HG03159 (cell line): ENCODE results near the gene KCNQ1.

ENCODE experiments used
- ATAC-seq: cut with Tn5 transposase; IDR thresholded peaks from one replicate; pipeline ENCODE4 v1.9.1; 2021; ENCODE audit warnings: mild to moderate bottlenecking, moderate library complexity; ENCODE audit not compliant: unreplicated experiment

Gene KCNQ1

DNA sequence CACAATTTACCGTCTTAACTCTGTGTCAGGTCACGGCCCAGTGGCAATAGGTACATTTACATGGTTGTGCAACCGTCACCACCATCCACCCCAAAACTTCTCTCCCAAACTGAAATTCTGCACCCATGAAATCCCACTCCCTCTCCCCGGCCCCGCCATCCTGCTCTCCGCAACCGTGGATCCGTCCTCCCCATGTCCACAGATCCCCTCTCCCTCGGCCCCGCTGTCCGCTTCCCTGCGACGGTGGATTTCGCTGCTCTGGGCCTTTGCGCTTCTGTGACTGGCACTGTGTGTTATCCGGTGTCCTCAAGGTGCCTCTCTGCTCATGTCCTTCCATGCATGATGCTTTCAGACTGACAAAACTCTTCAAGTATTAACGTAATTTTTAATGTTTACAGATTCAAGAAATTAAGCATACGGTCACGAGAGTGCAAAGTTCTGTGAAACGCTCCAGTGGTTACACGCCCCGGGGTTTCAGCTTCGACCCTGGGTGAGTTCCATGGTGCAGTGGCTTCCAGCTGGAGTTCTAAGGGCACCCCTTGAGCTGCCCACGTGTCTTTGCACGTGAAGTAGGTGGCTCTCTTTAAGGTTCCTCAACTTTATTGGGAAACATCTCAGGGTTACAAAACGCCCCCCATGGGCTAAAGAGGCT, 76.4 kb downstream of the KCNQ1 start:
- no peak for ATAC-seq

DNA sequence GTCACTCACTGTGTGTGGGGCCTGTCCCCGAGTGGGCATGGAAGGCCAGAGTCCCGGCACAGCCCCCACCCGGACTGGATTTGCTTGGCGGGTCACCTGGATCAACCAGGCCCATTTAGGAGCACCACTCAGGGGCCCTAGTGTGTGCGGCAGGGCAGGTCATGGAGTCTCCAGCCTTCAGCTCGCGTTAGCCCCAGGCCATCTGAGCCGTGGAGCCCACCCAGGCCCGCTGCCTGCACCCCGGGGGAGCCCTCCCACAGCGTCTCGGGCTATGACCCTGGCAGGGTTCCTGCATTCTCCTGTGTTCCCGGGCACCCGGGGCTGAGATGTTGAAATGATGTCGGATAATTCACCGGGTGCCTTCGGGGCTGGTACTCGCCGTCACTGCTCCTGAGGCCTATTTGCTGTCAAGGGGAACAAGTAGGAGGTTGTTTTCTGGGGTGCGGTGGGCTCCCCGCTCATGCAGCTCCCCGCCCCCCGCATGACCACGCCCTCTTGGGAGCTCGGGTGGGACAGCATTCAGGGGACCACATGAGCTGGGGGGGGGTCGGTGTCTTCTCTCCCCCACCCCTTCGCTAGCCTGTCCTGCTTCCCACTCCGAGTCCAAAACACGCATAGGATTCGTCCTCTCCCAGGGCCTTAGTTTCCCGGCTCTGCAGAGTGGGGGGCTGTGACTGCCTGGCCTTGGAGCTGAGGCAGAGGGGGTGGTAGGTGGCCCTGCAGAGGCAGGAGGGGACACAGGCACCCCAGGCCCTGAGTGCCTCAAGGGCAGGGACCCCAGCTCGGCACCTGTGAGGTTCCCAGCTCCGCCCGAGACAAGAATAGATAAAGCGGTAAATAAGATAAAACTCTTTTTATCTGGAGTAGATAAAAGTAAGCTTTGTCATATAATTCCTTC, 77.2 kb downstream of the KCNQ1 start:
- ATAC-seq = no peak

DNA sequence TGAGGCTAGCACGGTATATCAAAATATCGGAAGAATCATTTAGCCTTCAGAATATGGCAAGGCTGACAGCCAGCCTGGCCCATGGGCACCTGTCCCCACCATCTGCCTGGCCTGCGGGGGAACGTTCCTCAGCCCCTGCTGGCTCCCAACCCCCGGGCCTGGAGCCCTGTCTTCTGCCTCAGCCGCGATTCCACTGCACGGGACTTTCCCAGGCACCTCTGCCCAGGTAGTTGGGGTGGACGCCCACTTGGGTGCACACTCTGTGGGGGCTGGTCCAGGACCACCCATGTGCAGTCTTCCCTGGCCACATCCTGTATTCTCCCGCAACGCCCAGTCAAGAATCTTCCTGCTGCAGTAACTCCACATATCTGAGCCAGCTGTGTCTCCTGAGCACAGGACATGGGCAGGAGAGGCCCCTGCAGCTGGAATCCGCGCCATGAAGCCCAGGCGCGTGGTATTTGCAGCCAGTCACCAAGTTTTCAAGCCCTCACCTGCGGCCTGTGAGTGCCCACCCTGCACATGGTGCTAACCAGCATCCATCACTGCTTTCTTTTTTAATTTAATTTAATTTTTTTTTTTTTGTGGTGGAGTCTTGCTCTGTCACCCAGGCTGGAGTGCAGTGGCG, 77.9 kb downstream of the KCNQ1 start:
- no peak for ATAC-seq

DNA sequence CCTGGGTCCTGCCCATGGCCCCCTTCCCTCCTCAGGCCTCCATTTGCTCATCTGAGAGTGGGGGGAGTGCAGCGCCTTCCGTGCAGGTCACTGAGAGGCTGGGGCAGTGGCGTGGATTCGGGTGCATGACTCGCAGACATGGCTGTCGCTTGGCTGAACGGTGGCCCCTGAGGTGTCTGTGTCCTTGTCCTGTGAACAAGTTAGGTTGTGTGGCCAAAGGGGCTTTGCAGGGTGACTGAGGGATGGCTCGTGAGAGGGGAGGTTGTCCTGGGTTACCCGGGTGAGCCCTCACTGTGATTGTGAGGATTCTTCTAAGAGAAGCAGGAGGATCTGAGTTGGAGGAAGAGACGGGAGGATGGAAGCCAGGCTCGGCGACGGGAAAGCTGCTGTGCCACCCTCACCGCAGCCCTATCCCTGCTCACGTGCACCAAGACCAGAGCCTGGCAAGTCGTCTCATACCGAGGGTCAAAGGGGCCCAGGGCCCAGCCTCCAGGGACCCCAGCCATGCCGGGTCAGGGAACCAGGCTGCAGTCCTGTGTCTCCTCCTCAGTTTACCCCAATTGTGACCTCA, 79.1 kb downstream of the KCNQ1 start:
- no peak for ATAC-seq

DNA sequence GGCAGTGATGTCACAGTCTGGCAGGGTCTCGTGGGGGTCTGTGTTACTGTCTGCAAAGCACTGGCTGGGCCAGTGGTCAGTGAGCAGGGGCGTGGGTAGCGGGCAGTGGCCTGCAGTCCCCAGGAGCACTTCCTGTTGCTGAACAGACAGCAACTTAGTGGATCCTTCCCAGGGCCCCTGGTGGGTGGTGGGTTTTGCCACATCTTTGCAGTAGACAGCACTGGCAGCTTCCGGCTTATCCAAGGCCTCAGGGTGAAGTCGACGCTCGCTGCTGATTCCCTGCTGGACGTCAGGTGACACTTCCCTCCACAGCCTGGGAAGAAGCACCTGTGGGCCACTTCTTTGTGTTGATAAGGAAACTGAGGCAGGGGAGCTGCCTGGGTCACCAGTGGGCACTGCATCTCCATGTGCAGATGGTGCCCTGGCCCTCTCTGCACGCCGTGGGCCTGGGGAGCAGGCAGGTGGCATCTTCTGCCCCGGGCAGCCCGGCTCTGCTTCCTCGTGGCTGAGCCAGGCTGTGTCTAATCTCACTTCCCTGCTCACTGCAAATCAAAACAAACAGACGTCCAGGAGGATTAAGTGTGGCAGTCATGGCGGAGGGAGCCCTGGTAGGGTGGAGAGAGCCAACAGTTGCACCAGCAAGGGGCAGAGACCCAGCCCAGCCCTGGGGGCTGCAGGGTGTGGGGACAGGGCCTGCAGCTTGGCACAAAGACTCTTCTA, 79.8 kb downstream of the KCNQ1 start:
- ATAC-seq = no peak

DNA sequence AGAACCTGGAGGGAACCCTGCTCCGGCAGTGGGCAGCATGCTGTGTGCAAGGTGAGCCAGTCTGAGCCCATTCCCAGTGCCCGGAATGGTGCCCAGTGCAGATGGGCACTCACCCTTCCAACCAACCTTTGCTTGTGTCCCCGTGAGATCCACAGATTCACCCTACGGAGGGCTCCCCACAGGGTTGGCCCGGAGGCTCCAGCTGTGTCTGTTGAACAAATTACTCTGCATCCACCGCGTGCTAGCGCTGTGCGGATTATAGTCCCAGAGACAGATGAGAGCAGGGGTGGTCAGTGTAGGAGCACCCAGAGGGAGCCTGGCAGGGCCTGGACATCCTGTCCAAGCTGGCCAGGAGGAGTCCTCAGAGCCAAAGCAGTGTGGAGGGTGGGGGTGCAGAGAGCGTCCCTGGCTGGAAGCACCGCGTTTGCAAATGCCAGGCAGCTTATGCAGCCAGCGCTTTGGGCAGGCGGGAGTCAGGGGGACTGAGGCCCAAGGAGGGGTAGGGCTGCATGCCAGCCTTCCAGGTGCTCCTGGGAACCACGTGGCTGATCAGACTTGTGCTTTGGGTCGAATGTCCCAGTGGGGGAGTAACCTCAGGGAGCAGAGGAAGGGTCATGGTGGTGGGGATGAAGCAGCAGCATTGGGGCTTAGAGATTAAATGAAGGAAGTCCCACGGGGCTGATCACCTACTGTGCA, 80.5 kb downstream of the KCNQ1 start:
- ATAC-seq = no peak

DNA sequence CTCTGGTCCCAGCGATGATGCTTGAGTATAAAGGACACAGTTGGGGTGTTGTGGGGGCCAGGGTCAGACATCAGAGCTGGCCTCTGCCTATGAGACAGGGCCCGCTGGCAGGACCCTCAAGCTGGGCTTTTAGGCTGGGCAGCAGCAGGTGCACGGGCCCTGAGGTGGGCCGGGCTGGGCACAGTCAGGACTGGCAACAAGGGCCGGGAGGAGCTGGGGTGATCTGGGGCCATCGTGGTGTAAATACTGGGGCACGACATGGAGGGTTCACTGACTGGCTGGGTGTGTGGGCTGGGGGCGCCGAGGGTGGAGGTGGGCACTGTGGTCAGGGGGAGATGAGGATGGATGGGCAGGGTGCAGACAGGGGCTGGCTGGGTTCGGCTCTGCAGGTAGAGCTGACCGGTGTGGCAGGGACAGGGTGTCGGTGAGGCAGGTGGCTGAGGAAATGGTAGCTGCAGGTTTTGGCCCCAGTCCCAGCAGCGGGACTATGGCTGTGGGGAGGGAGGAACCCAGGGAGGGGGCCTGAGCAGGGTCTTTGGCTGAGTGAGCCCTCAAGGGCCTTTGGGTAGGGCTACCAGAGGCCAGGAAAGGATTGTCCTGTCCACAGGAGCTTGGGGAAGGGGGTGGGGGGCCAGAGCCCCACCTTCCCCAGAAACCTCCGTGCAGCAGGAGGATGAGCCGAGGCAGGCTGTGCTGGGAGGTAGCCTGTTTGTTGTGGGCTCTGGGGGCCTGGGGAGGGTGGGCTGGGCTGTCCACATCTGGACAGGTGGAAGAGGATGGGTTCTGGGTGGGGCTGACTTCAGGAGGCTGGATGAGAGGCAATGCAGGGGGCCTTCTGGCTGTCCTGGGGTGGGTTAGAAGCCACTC, 81.4 kb downstream of the KCNQ1 start:
- no peak for ATAC-seq

DNA sequence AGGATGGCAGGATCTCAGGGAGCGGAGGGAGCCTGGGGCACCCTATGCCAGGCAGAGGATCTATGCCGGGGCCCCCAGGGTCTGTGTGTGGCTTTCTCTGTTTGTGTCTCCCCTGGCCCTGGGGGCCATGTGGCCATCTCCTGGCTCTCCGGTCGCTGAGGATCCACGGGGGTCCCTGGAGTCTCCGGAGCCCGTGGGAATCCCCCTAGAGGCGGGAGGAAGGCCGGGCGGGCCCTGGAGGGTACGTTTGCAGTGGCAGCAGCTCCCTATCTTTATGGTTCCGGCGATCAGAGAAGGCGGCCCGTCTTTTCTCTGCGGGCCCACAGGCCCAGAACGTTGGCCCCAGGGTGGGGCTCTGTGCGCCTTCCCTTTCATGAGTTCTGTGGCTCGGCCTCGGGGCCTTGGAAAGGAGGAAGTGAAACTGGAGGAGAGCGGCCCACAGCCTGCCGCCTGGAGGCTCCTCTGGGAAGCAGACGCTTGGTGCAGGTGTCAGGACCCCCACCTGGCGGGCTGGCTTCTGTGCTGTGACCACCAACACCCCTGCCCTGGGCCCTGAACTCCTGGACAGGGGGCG, 82.1 kb downstream of the KCNQ1 start:
- ATAC-seq = peak; percentile 80

DNA sequence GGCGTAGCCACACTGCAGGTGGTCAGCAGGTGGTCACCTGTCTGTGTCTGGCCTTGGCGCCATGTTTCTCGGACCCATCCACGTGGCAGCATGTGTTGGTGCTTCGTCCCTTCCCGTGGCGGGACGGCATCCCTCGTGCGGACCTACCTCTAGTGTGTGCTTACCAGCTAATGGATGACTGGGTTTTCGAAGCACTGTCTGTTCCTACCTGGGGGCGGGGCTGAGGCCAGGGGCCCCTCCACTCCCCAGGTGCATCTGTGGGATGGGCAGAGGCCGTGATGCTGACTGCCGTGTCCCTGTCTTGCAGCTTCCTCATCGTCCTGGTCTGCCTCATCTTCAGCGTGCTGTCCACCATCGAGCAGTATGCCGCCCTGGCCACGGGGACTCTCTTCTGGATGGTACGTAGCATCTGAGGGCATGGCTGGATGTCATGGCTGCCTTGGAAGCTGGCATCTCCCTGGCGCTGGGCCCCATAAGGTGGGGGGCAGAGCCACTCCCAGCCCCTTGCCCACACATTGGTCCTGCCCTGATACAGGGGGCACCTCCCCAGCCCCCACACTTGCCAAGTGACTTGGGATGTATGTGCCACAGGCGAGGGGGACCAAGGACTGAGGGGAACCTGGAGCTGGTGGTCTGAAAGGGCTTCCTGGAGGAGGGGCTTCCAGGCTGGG, 82.9 kb downstream of the KCNQ1 start:
- ATAC-seq = no peak

DNA sequence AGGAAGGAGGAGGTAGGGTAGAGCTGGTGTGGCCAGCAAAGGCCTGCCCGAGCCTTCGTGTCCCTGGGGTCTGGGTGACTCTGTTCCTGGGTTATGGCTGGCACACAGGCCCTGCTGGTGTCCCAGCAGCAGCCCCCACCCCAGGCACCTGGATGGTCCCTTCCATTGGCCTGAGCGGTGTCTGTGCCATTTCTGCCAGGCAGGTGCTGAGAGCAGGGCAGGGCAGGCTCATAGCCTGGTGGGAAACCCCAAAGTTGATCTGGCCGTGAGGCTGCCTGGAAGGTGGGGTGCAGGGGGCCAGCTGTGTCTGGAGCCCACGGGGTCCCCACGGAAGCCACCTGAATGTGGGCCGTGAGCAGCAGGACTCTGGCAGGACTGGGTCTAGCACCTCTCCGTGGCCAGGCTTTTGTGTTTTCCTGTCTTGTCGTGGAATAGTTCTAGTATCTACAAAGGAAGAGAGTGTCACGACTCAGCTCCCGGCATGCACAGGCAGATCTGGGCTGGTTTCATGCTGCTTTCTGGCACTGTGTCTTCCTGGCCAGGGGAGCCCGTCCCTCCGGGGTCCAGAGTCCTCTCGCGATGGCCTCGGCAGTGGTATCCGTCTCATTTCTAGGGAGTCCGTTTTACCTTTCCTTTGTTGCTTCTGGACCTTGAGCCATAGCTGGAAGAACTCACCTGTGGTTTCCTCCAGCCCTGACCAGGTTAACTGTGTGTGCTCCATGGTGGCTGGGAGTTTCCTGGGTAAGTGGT, 83.7 kb downstream of the KCNQ1 start:
- ATAC-seq = no peak

DNA sequence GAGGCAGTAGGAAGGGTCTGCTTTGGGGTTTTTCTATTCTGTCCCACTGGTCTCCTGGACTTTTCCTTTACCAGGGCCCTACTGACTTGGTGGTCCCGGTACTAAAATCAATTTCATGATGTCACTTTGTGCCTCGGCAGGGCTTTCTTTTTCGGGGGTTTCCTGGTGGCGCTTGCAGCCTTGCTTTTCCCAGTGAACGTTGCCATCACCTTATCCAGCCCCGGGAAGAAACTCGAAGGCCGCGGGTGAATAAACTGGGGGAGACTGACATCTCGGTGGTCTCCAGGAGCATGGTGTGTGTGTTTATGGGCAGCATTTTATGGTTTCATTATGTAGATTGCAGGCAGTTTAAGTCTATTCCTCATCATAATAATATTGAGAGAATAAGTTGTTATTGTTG, 84.4 kb downstream of the KCNQ1 start:
- ATAC-seq = no peak

DNA sequence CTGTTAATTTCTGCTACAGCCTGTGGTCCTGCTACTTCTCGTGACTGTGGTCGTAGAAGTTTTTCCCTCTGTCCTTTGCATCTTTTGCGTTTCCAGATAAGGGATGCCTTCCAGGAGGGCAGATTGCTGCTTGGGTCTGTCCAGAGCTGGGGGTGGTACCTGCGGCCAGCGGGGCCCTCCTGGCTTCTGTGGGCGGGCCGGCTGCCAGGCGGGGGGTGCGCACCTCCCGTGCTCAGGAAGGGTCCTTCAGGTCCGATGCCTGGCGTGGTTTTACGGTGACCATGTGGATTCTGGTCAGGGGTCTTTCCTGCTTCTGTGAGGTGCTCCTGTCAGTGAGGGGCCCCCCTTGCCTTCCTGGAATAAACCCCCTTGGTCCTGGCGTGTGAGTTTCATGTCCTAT, 84.8 kb downstream of the KCNQ1 start:
- ATAC-seq = no peak

DNA sequence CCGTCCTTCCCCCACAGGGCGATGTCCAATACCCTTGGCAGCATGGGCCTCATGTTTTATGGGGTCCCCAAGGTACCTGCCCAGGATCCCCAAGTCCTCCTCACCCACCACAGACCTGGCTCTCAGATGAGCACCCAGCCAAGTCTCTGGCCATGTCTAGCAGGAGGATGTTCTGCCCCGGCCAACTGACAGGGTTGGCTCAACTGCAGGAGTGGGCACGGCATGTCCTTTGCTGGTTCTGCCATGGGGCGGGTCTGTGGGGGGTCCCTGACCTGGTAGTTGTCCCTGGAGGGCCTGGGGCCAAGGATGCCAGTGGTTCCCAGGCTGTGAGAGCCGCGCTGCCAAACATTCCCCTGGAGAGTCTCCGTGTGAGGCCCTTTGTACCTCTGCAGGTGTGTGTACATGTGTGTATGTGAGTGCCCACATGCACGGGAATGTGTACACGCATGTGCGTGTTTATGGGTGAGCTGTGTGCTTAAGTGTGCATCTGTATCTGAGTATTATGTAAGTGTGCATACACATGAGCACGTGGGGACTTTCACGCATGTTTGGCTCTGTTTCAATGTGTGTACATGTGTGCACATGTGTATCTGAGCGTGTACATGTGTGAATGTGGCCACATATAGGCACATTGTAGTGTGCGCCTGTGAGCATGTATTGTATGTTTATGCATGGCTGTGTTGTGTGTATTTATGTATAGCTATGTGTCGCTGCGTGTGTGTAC, 85.5 kb downstream of the KCNQ1 start:
- ATAC-seq = no peak

DNA sequence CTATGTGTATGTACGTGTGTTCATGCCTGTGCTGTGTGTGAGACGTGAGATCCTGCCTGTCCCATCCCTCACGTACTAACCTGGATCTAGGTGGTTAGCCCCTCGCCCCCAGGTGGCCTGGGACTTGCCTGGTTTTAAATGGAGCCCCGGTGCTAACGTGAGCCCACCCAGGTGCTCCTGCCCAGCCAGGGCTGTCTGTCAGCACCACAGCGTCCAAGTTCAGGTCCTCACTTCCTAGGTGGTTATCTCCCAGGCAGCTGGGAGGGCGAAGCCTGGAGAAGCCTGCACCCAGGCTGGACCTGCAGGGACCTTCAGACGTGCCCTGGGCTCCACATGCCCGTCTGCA, 86.0 kb downstream of the KCNQ1 start:
- ATAC-seq = no peak

DNA sequence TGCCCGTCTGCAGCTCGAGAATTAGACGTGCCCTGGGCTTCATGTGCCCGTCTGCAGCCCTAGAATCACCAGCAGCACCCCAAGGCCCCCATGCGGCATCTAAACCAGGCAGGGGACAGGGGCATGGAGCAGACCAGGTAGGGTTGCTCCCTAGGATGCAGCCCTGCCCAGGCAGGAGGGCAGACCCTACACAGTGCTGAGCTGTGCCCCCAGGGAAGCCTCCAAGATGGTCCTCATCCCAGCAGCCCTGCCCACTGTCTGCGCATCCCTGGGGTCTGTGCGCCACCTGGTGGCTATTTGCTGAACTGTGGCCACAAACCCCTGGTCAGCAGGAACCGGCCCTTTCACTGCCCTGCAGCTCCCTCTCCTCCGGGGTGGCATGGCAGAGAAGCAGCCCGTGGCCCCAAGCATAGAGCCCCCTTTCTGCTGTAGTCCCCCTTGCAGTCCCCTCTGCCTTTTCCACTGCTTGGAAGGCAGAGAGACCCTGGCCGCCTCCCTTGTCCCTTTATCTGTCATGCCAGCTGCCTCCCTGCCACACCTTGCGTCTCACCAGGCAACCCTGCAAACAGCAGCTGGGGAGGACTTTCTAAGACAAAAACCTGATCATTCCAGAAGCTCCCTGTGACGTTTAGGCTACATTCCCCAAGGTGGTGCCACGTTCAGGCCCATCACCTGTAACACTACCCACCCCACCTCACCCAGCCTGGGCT, 86.6 kb downstream of the KCNQ1 start:
- no peak for ATAC-seq

DNA sequence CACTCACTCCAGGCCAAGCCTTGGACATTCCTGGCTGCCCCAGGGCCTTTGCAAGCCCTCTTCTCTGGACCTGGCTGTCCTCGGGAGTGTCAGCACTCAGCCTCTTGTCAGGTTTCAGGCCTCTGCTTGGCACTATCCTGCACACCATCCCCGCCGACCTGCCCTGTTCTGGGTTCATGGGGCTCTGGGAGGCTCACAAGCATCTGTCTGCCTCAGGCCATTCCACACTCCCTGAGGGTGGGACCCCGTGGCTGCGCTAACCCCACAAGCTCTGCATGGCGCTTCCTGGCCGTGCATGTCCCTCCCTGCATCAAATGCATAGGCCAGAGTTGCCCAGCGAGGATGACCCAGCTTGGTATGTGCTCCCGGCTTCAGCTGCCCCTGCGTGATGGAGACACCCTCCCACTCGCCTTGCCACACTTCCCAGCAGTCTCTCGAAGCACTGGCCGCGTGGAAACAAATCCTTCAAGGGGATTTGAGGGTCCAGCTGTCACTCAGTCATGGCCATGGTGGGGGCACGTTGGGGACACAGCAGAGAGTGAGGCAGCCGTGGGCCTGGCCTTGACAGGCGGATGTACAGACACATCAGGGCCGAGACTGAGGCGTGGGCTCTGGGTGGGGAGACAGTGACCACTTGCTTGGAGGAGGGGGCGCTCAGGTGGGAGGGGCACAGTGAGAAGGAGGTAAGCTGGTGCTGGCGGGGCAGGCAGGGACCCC, 87.3 kb downstream of the KCNQ1 start:
- no peak for ATAC-seq
